OCI-LY1 (cell line): ENCODE data around the gene CAV1.
"Not testable (repeated sequence)": the region's sequence is repeated elsewhere in the genome, so short reads cannot be mapped to it uniquely, and the experiment has no call there.

Source experiments
- EZH2 ChIP-seq: fragments of 200-600 bp; sonication (generic), shearing (Covaris generic); IDR thresholded peaks from 2 replicates; pipeline ENCODE4 v1.8.0; 2017; ENCODE audit warnings: borderline replicate concordance, mixed run types, mild to moderate bottlenecking, antibody characterized with exemption, low read length, moderate library complexity, mixed read lengths
- TF ChIP-seq, protein P1 (sequence below): fragments of 200-600 bp; sonication (generic), shearing (Covaris generic); IDR thresholded peaks from 2 replicates; pipeline ENCODE4 v1.5.1; 2017; ENCODE audit warnings: mild to moderate bottlenecking, antibody characterized with exemption, low read length, moderate library complexity, mixed read lengths

- TF ChIP-seq, protein P1, sequence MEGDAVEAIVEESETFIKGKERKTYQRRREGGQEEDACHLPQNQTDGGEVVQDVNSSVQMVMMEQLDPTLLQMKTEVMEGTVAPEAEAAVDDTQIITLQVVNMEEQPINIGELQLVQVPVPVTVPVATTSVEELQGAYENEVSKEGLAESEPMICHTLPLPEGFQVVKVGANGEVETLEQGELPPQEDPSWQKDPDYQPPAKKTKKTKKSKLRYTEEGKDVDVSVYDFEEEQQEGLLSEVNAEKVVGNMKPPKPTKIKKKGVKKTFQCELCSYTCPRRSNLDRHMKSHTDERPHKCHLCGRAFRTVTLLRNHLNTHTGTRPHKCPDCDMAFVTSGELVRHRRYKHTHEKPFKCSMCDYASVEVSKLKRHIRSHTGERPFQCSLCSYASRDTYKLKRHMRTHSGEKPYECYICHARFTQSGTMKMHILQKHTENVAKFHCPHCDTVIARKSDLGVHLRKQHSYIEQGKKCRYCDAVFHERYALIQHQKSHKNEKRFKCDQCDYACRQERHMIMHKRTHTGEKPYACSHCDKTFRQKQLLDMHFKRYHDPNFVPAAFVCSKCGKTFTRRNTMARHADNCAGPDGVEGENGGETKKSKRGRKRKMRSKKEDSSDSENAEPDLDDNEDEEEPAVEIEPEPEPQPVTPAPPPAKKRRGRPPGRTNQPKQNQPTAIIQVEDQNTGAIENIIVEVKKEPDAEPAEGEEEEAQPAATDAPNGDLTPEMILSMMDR: not testable (repeated sequence)
- not testable (repeated sequence) for TF ChIP-seq EZH2
Observed at GRCh38 chr7:116484389-116484788, 40.4 kb upstream of the CAV1 start.
